HK-2 (cell line): ENCODE measurements around the gene CACNG6.
"Not testable (repeated sequence)": the region's sequence is repeated elsewhere in the genome, so short reads cannot be mapped to it uniquely, and the experiment has no call there.

Experiments used
- DNase-seq: peaks from one replicate; pipeline ENCODE4 v3.0.0-alpha.2; 2018; ENCODE audit not compliant: unreplicated experiment

The CACNG6 gene

DNA sequence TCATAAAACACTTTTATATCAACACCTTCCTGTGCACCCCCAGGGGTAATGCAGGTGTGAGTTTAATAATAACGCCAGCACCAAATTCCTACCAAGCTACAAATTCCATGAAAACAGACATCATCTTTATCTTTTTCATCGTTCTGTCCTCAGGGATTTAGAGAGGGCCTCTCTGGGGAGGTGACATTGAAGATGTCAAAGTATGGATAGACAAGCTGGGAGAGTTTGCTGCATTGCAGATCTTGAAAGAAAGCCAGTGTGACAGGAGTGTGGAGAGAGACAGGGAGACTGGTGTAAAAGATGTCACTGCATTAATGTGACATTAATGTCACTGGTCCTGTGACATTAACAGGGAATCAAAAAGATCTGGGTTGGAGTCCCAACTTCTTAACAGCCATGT lies 10.1 kb downstream of the CACNG6 start:
- no peak for DNase-seq

DNA sequence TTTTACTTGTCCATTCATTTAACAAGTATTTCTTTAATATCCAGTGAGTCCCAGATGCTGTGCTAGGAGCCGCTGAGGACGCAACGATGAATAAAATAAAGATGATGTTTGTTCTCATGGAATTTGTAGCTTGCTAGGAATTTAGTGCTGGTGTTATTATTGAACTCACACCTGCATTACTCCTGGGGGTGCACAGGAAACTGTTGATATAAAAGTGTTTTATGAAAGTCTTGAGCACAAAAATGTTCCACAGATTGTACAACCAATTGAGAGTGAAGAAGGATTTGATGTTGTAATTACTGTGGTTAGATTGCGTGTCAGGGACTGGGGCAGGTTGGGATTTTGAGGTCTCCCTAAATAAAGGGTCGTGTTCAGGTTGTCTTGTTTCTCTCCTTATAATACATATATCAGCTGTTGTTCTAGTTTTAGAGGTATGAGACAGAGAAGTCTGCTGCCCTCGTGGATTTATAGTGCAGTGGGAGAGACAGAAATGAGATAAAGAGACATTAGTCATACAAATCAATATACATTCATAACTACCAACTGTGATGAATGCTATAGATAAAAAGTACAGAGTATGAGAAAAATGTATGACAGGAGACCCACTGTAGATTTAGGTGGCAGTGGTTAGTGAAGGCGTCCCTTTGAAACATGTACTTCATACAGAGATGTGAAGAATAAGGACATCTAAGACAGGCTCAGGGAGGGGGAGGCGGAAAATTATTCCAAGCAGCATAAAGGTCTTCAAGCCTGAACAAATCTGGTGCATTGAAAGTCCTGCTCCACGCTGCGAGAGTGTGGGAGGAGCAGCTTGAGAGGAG lies 11.3 kb downstream of the CACNG6 start:
- DNase-seq = no peak

- DNase-seq = no peak
Measured at GRCh38 chr19:54009440-54009839, 18.0 kb downstream of the CACNG6 start.

DNA sequence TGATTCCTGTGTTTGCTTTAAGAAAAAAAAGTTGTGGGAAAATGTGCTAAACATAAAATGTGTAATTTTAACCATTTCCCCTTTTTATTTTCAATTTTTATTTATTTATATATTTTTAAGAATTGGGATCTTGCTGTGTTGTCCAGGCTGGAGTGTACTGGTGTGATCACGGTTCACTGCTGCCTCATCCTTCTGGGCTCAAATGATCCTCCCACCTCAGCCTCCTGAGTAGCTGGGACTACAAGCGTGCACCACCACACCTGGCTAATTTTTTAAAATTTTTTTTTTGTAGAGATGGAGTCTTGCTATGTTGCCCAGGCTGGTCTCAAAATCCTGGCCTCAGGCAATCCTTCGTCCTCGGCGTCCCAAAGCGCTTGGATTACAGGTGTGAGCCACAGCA lies 19.0 kb downstream of the CACNG6 start:
- DNase-seq = no peak

DNA sequence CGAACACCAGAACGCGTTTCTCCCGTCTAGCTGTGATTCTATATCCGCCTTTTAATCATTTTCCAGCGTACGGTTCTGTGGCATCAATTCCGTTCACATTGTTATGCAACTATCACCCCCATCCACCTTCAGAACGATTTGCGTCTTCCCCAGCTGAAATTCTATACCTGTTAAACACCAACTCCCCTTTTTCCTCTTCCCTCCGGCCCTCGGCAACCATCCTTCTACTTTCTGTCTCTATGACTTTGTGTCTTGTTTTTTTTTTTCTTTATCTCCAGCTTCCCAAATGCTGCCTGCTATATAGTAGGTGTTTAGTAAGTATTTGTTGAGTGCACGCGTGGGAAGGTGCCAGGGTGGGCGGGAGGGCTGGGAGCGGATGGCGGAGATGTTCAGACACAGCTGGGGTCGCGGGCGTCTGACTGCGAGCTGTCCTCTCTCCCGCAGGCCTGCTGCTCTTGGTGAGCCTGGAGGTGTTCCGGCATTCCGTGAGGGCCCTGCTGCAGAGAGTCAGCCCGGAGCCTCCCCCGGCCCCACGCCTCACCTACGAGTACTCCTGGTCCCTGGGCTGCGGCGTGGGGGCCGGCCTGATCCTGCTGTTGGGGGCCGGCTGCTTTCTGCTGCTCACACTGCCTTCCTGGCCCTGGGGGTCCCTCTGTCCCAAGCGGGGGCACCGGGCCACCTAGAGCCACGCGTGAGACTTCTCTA lies 20.2 kb downstream of the CACNG6 start:
- no peak for DNase-seq

GRCh38 chr19:54013866-54014265 lies 22.4 kb downstream of the CACNG6 start:
- no peak for DNase-seq

DNA sequence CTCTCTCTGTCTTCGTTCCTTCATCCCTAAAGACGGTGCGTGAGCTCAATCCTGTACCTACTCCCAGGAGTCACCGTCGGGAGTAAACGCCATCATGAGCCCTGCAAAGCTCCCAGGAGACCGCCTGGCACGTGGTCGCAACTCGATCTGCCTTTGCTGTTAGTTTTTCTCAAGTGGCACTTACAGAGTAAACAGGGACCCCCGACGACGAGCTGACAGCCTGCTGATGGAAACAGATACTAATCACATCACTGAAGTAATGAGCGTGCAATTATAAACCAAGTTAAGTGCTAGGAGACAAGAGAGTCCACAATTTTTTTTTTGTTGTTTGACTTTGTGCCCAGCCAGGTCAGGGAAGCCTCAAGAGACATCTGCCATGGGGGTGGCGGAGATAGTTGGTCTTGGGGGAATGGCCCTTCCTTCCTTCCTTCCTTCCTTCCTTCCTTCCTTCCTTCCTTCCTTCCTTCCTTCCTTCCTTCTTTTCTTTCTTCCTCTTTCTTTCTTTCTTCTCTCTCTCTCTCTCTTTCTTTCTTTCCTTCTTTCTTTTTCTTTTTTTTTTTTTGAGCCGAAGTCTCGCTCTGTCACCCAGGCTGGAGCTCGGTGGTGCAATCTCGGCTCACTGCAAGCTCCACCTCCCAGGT lies 23.6 kb downstream of the CACNG6 start:
- DNase-seq = no peak

DNA sequence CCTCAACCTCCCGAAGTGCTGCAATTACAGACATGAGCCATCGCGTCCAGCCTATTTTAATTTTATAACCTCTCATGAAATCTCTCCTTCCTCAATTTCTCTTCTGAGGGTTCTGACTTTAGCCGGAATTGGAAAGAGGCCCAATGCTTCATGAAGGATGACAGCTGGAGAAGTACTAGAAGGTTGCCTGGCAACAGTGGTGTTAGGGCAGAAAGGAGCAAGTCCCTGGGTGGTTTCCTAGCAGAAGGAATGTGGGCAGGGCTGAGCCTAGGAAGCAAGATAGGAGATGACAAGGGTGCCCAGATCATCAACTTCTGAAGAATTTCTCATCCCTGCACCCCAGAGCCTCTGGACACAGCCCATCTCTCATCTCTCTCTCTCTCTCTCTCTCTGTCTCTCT lies 25.8 kb downstream of the CACNG6 start:
- DNase-seq = no peak

DNA sequence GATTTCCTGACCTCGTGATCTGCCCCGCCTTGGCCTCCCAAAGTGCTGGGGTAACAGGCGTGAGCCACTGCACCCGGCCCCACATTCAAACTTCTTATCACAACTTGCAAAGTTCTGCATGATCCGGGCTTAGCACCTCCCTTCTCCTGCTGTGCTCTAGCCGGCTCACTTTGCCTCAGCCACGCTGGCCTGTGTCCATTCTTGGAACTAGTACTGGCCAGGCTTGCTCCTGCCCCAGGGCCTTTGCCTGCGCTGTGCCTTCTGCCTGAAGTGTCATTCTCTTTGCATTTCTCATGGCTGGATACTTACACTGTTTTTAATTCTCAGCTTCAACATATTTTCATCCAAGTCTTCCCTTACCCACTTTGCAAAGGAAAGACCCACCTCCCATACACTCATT lies 29.9 kb downstream of the CACNG6 start:
- DNase-seq = no peak

DNA sequence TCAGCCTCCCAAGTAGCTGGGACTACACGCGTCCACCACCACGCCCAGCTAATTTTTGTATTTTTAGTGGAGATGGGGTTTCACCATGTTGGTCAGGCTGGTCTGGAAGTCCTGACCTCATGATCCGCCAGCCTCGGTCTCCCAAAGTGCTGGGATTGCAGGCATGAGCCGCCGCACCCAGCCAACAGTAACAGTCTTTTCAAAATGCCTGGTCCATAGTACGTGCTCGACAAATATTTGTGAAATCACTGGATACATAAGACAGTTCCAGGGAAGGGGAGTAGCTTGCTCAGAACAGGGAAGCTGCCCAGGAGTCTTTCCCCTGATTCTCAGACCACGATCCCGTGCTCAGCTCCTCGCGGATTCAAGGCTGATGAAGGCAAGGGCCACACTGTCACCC lies 30.5 kb downstream of the CACNG6 start:
- DNase-seq = no peak

DNA sequence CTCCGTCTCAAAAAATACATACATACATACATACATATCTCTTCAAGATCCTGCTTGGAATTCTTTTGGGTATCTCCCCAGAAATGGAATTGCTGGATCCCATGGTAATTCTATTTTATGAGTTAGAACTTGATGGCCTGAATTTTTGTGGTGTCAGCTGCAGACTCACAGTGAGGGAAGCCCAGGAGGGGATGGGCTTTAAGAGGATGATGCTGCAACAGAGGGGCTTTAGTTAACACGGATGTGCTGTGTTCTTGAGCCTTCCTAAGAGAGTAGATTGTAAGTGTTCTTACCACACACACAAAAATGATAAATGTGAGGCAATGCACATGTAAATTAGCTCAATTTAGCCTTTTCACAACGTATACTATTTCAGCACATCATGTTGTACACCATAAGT lies 31.8 kb downstream of the CACNG6 start:
- no peak for DNase-seq

DNA sequence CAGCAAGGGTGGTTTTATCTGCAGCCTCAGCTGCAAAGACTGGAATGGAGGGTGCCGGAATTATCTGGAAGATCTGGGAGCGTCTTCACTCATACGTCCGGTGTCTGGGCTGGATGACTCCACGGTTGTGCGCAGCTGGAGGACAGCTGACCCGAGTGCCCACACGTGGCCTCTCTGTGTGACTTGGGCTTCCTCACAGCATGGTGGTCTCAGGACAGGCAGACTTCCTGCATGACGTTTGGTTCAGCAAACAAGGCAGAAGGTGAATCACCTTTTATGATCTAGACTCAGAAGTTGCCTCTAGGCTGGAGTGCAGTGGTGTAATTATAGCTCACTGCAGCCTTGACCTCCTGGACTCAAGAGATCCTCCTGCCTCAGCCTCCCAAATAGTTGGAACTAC lies 33.2 kb downstream of the CACNG6 start:
- DNase-seq = no peak

- no peak for DNase-seq
Measured at GRCh38 chr19:54026656-54027055, 35.2 kb downstream of the CACNG6 start.

DNA sequence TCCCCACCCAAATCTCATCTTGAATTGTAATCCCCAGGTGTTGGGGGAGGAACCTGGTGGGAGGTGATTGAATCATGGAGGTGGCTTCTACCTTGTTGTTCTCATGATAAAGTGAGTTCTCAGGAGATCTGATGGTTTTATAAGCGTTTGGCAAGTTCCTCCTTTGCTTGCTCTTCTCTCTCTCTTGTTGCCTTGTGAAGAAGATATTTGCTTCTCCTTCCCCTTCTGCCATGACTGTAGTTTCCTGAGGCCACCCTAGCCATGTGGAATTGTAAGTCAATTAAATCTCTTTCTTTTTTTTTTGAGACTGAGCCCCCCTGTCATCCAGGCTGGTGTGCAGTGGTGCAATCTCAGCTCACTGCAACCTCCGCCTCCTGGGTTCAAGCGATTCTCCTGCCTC lies 37.9 kb downstream of the CACNG6 start:
- no peak for DNase-seq

GRCh38 chr19:54029930-54030490 lies 38.6 kb downstream of the CACNG6 start:
- DNase-seq = peak; percentile 59

GRCh38 chr19:54030895-54031586 lies 39.6 kb downstream of the CACNG6 start:
- DNase-seq = no peak

DNA sequence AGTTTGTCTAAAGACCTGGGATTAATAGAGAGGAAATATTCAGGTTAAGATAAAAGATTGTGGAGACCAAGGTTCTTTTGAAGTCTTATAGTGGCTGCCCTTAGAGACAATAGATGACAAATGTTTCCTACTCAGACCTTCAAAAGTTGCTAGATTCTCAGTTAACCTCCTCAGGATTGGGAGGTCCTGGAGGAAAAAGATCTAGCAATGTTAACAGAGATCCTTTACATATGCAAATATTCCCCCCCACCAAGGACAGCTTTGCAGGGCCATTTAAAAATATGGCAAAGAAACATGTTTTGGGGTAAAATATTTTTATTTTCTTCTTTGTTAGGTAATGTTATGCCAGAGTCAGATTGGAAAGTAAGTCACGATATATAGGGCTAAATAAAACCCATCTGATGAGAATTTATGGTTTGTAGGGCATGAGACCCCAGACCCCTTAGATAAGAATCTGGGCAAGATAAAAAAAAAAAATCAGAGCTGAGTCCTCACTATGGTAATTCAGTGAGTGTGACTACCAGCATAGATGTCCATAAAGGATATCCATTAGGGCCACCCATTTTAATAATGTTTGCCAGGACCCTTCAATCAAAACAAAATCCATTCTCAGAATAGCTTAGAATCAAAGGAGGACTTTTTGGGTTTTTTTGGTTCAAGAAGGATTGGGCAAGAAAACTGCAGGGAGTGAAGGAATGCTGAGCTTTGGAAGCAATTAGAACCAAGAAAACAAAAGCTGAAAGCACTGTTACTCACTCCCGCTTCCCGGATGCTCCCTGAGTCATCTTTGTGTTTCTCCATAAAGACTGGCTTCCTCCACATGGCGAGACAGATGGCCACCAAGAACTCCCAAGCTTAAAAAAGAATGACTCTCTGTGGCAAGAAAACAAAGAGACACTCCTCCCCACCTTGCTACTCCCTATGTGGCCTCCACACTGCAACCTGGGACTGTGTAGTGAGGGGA lies 44.1 kb downstream of the CACNG6 start:
- DNase-seq = peak; percentile 24

GRCh38 chr19:54036542-54036941 lies 45.1 kb downstream of the CACNG6 start:
- not testable (repeated sequence) for DNase-seq

- no peak for DNase-seq
Measured at GRCh38 chr19:54040003-54040402, 48.6 kb downstream of the CACNG6 start.

GRCh38 chr19:54041969-54042606 lies 50.7 kb downstream of the CACNG6 start:
- peak; percentile 37 for DNase-seq
